ENCODE results near the gene PHACTR2.

PHACTR2 gene

DNA sequence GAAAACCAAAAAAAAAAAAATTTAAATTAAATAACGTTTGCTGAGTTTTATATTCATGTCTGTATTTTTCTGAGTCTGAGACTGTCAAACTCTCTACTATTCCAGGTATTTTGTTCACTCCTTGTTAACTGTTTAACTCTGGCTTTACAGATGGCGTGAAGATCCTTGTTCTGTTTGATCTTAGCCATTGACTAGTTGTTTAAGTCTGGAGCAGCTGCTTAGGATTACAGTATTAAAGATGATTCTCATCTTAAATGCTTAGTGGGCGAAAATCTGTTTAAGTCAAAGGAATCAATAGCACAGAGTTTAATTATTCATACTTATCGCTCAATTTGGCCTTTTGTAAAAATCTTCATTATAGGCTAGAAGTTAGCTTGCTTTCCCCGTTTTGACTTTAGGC lies 2.4 kb downstream of the PHACTR2 start:
- no peaks in the 10 kb centered on the region for H3K9me3 ChIP-seq
- peaks cover 26% of the 10 kb centered on the region for H3K27me3 ChIP-seq
- TF ChIP-seq, protein P1, sequence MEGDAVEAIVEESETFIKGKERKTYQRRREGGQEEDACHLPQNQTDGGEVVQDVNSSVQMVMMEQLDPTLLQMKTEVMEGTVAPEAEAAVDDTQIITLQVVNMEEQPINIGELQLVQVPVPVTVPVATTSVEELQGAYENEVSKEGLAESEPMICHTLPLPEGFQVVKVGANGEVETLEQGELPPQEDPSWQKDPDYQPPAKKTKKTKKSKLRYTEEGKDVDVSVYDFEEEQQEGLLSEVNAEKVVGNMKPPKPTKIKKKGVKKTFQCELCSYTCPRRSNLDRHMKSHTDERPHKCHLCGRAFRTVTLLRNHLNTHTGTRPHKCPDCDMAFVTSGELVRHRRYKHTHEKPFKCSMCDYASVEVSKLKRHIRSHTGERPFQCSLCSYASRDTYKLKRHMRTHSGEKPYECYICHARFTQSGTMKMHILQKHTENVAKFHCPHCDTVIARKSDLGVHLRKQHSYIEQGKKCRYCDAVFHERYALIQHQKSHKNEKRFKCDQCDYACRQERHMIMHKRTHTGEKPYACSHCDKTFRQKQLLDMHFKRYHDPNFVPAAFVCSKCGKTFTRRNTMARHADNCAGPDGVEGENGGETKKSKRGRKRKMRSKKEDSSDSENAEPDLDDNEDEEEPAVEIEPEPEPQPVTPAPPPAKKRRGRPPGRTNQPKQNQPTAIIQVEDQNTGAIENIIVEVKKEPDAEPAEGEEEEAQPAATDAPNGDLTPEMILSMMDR (IDR thresholded peaks at IDR 0.05; ENCODE audit: low read depth, low read length) = no peak
- H3K4me3 ChIP-seq (ENCODE audit: low read depth, low read length) = no peak overlapping the region
- H3K36me3 ChIP-seq = no peaks in the 10 kb centered on the region
- no peak for DNase-seq
- H3K4me1 ChIP-seq = no peaks in the 10 kb centered on the region

DNA sequence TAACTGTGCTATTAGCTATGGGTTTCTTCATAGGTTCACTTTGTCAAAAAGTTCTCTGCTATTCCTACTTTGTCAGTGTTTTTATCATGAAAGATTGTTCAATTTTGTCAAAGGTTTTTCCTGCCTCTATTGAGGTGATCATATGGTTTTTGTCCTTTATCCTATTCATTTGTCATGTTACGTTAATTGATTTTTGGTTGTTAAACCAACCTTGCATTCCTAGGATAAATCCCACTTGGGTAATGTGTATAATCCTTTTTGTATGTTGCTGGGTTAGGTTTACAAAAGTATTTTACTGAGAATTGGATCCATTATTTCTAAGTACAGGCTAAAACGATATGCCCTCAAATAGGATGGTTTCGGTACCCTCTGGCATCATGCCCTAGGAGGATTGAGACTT lies 5.0 kb downstream of the PHACTR2 start:
- TF ChIP-seq, protein P1 (IDR thresholded peaks at IDR 0.05; ENCODE audit: low read depth, low read length) = no peak
- no peaks in the 10 kb centered on the region for H3K36me3 ChIP-seq
- H3K4me1 ChIP-seq = no peaks in the 10 kb centered on the region
- H3K4me3 ChIP-seq (ENCODE audit: low read depth, low read length) = no peak overlapping the region
- H3K27me3 ChIP-seq = peaks cover 15% of the 10 kb centered on the region
- H3K9me3 ChIP-seq = no peaks in the 10 kb centered on the region
- no peak for DNase-seq

DNA sequence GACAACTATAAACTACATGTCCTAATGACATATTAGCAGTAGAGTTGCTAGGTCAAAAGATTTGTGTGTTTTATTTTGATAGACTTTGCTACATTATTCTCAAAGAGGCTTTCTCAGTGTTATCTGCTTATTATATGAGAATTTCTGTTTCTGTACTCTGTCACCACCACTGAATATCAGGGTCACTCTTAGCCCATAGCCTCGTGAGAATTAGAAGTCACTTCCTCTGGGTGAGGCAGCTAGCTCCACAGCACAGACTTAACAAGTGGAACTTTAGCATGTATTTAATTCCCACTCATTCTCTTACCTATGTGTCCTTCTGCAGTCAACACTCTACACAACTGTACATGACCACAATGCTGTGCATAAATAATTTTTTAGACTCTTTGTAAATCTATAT lies 6.7 kb downstream of the PHACTR2 start:
- no peak for DNase-seq
- TF ChIP-seq, protein P1 (IDR thresholded peaks at IDR 0.05; ENCODE audit: low read depth, low read length) = no peak
- Histone ChIP-seq H3K4me3 (ENCODE audit: low read depth, low read length) (no peak overlapping the region), H3K27me3 (no peaks in the 10 kb centered on the region; the same call in 1 of the 2 replicates), H3K36me3 (no peaks in the 10 kb centered on the region), H3K9me3 (no peaks in the 10 kb centered on the region), H3K4me1 (no peaks in the 10 kb centered on the region)

DNA sequence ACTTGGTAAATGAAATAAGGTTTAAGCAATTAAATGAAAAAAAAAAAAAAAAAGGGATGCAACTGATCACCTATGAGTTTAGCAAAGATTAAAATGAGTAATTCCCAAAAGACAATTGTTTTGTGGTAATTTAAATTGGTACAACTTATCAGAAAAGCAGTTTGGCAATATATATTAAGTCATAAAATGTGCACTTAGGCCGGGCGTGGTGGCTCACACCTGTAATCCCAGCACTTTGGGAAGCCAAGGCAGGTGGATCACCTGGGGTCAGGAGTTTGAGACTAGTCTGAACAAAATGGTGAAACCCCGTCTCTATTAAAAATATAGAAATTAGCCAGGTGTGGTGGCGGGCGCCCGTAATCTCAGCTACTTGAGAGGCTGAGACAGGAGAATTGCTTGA lies 7.9 kb downstream of the PHACTR2 start:
- DNase-seq = no peak
- H3K4me1 ChIP-seq = no peaks in the 10 kb centered on the region
- TF ChIP-seq, protein P1 (IDR thresholded peaks at IDR 0.05; ENCODE audit: low read depth, low read length) = no peak
- H3K27me3 ChIP-seq = no peaks in the 10 kb centered on the region; the same call in 1 of the 2 replicates
- H3K9me3 ChIP-seq = no peaks in the 10 kb centered on the region
- no peaks in the 10 kb centered on the region for H3K36me3 ChIP-seq
- H3K4me3 ChIP-seq (ENCODE audit: low read depth, low read length) = no peak overlapping the region

DNA sequence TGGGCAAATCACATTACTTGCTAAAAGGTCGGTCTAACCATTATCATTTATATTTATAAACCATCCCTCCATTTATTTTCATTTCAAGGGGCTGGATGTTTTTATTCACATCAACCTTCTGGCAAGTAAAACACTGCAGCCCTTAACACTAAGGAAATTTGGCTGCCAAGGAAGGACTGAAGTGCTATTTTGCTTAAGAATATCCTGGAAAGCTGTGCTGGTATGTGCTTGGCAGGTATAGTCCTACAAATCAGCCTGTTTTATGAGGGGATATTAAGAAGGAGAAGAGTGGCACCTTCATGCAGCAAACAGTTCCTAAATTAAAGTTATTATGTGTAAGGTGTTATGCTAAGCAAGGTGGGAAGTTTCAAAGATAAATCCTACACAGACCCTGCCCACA lies 9.8 kb downstream of the PHACTR2 start:
- no peaks in the 10 kb centered on the region for H3K27me3 ChIP-seq
- no peak overlapping the region for H3K4me3 ChIP-seq (ENCODE audit: low read depth, low read length)
- DNase-seq = no peak
- no peaks in the 10 kb centered on the region for H3K4me1 ChIP-seq
- H3K9me3 ChIP-seq = no peaks in the 10 kb centered on the region
- TF ChIP-seq, protein P1 (IDR thresholded peaks at IDR 0.05; ENCODE audit: low read depth, low read length) = no peak
- no peaks in the 10 kb centered on the region for H3K36me3 ChIP-seq

DNA sequence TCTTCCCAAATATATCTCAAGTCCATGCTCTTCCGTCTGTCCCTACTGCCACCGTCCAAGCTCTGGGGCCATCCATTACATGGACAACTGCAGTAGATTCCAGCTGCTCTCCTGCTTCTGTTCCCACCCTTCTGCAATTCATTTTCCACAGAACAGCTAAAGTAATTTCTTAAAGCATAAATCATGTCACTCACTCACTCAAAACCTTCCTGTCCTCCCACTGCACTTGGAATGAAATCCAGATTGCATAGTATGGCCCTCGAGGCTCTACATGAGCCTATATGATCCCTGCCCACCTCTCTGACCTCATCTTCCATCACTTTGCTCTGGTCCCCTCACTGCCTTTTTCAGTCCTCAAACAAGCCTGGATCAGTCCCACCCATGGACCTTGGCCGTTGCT lies 10.9 kb downstream of the PHACTR2 start:
- no peaks in the 10 kb centered on the region for H3K36me3 ChIP-seq
- H3K27me3 ChIP-seq = no peaks in the 10 kb centered on the region
- H3K9me3 ChIP-seq = no peaks in the 10 kb centered on the region
- no peak for DNase-seq
- TF ChIP-seq, protein P1 (IDR thresholded peaks at IDR 0.05; ENCODE audit: low read depth, low read length) = no peak
- no peak overlapping the region for H3K4me3 ChIP-seq (ENCODE audit: low read depth, low read length)
- no peaks in the 10 kb centered on the region for H3K4me1 ChIP-seq

All from BE2C (cell line).